Loucy (cell line): ENCODE data around the gene MBD5.

Experiments
- EZH2phosphoT487 ChIP-seq: fragments of 200-600 bp; IDR thresholded peaks from 2 replicates; pipeline ENCODE4 v1.6.1; 2018; ENCODE audit warnings: antibody characterized with exemption, mild to moderate bottlenecking, moderate library complexity, borderline replicate concordance
- TF ChIP-seq, protein P1 (sequence below): fragments of 200-600 bp; sonication (generic); conservative IDR thresholded peaks from 2 replicates; pipeline ENCODE4 v1.5.1; 2014; ENCODE audit warnings: mild to moderate bottlenecking, antibody characterized with exemption, low read length

DNA sequence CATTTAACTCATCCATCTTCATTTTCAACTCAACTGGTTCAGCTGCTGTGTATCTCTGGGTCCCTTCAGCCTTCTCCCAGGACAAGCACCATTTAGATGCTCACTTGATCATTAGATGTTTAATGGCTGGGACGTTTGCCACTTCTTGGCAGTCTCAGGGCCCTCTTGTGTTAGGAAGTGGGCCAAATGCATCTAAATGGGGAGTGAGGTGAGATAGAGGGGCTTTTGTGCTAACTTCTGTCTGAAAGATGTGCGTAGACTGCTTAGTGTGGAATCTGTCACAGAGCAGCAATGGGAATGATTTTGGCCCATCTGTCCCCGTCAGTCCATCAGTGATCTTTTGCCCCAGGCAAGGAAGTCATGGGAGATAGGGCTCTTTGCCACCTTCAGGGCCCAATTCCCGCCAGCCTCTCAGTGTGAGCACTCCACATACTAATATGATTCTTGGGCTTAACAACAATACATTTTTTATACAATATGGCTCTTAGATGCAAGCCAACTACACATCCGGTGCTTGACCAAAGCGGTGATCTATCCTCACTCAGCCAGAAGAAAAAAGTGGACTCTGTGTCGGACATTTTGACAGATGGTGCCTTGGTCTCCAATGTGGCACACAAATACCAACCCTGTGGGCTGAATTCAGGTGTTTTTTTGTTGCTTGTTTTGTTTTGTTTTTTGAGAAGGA, 528.0 kb downstream of the MBD5 start:
- TF ChIP-seq, protein P1, sequence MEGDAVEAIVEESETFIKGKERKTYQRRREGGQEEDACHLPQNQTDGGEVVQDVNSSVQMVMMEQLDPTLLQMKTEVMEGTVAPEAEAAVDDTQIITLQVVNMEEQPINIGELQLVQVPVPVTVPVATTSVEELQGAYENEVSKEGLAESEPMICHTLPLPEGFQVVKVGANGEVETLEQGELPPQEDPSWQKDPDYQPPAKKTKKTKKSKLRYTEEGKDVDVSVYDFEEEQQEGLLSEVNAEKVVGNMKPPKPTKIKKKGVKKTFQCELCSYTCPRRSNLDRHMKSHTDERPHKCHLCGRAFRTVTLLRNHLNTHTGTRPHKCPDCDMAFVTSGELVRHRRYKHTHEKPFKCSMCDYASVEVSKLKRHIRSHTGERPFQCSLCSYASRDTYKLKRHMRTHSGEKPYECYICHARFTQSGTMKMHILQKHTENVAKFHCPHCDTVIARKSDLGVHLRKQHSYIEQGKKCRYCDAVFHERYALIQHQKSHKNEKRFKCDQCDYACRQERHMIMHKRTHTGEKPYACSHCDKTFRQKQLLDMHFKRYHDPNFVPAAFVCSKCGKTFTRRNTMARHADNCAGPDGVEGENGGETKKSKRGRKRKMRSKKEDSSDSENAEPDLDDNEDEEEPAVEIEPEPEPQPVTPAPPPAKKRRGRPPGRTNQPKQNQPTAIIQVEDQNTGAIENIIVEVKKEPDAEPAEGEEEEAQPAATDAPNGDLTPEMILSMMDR = no peak
- no peak for TF ChIP-seq EZH2phosphoT487
